ENCODE data around the gene NUCB2. TPM values are rescaled to one million over a fixed set of nuclear protein-coding genes. Genes with fewer than 3 reads are reported as not detected.
"Not testable (repeated sequence)": the region's sequence is repeated elsewhere in the genome, so short reads cannot be mapped to it uniquely, and the experiment has no call there.

NUCB2 gene
- 100 to 1,000 TPM; 108 to 130 TPM for total RNA-seq
- polyA plus RNA-seq = 100 to 1,000 TPM; 119 to 121 TPM
- long read RNA-seq, donor 1, transcript NUCB2-208 (14 exons, 2,274 nt) = major isoform, 42 of 139 reads
- long read RNA-seq, donor 1, partial matches to known transcripts = 45 of 139 reads
- long read RNA-seq, donor 1, other reads (novel, unspliced or antisense) = 50 of 139 reads
- long read RNA-seq, donor 2, transcript NUCB2-208 (14 exons, 2,274 nt) = major isoform, 21 of 80 reads
- long read RNA-seq, donor 2, partial matches to known transcripts = 31 of 80 reads
- long read RNA-seq, donor 2, other reads (novel, unspliced or antisense) = 28 of 80 reads

GRCh38 chr11:17276236-17277023, at the start of gene NUCB2:
TSS of gene NUCB2 (plus strand) at chr11:17276739. CDS start at chr11:17295324, 18,585 bp downstream.
- Histone ChIP-seq H3K27ac (ENCODE audit: low read depth in 1 of 2, low read length in 2 of 2) (peak within 1 kb of the TSS; percentile 62 to 92), H3K36me3 (ENCODE audit: control insufficient read depth in 1 of 2, insufficient read depth in 2 of 2, low read length in 1 of 2) (no peaks in the 10 kb centered on the region), H3K4me1 (ENCODE audit: control insufficient read depth in 1 of 2, insufficient read depth in 2 of 2, low read length in 2 of 2) (no peaks in the 10 kb centered on the region), H3K9me3 (ENCODE audit: control insufficient read depth, low read length) (no peaks in the 10 kb centered on the region), H3K27me3 (ENCODE audit: control insufficient read depth in 1 of 2, insufficient read depth in 2 of 2, low read length in 1 of 2) (no peaks in the 10 kb centered on the region), H3K4me3 (ENCODE audit: low read length in 2 of 2) (peak within 1 kb of the TSS; percentile 61 to 78)
- 1% methylated on average over 37 to 75 of the region's 75 CpGs for WGBS, 2 donors
- intact Hi-C loops (cut with DNase I) = loop anchor here (5.0 to 10.0 kb wide), 3 partner anchors 69 to 202 kb away; partner anchors contain the start of genes PIK3C2A (in 2 of the 2) and RPS13 (in 2 of the 2)
- DNase-seq (peak; percentile 98 to 99), ATAC-seq (ENCODE audit: low FRiP score) (peak; percentile 100)

- not testable (repeated sequence) for H3K27ac ChIP-seq (ENCODE audit: low read depth in 1 of 2, low read length in 2 of 2); H3K27me3 ChIP-seq (ENCODE audit: control insufficient read depth in 1 of 2, insufficient read depth in 2 of 2, low read length in 1 of 2); DNase-seq; H3K36me3 ChIP-seq (ENCODE audit: control insufficient read depth in 1 of 2, insufficient read depth in 2 of 2, low read length in 1 of 2); ATAC-seq (ENCODE audit: low FRiP score); H3K9me3 ChIP-seq (ENCODE audit: control insufficient read depth, low read length); H3K4me3 ChIP-seq (ENCODE audit: low read length in 2 of 2); H3K4me1 ChIP-seq (ENCODE audit: control insufficient read depth in 1 of 2, insufficient read depth in 2 of 2, low read length in 2 of 2)
- intact Hi-C loops (cut with DNase I) = loop anchor here in 1 of 2 donors (10.0 kb wide), 1 partner anchor 276 kb away; no protein-coding TSS in a partner anchor
- WGBS, 2 donors = 93 to 96% methylated on average over 35 to 38 of the region's 38 CpGs
Measured at GRCh38 chr11:17228186-17228925, 48.2 kb upstream of the NUCB2 start.

- DNase-seq = no peak
- no peaks in the 10 kb centered on the region for H3K9me3 ChIP-seq (ENCODE audit: control insufficient read depth, low read length)
- no peak for ATAC-seq (ENCODE audit: low FRiP score)
- H3K27ac ChIP-seq (ENCODE audit: low read depth in 1 of 2, low read length in 2 of 2) = no peak overlapping the region
- 77 to 78% methylated on average over 7 of the region's 7 CpGs for WGBS, 2 donors
- H3K4me3 ChIP-seq (ENCODE audit: low read length in 2 of 2) = no peak overlapping the region
- intact Hi-C loops (cut with DNase I) = loop anchor here in 1 of 2 donors (10.0 kb wide), 1 partner anchor 275 kb away; no protein-coding TSS in a partner anchor
- H3K27me3 ChIP-seq (ENCODE audit: control insufficient read depth in 1 of 2, insufficient read depth in 2 of 2, low read length in 1 of 2) = no peaks in the 10 kb centered on the region
- no peaks in the 10 kb centered on the region for H3K36me3 ChIP-seq (ENCODE audit: control insufficient read depth in 1 of 2, insufficient read depth in 2 of 2, low read length in 1 of 2)
- H3K4me1 ChIP-seq (ENCODE audit: control insufficient read depth in 1 of 2, insufficient read depth in 2 of 2, low read length in 2 of 2) = no peaks in the 10 kb centered on the region
Measured at GRCh38 chr11:17229481-17230152, 46.9 kb upstream of the NUCB2 start.

GRCh38 chr11:17230867-17231851, 45.4 kb upstream of the NUCB2 start:
- 79 to 81% methylated on average over 3 of the region's 3 CpGs for WGBS, 2 donors
- Histone ChIP-seq H3K27ac (ENCODE audit: low read depth in 1 of 2, low read length in 2 of 2) (no peak overlapping the region), H3K4me1 (ENCODE audit: control insufficient read depth in 1 of 2, insufficient read depth in 2 of 2, low read length in 2 of 2) (no peaks in the 10 kb centered on the region), H3K27me3 (ENCODE audit: control insufficient read depth in 1 of 2, insufficient read depth in 2 of 2, low read length in 1 of 2) (no peaks in the 10 kb centered on the region), H3K4me3 (ENCODE audit: low read length in 2 of 2) (no peak overlapping the region), H3K9me3 (ENCODE audit: control insufficient read depth, low read length) (no peaks in the 10 kb centered on the region), H3K36me3 (ENCODE audit: control insufficient read depth in 1 of 2, insufficient read depth in 2 of 2, low read length in 1 of 2) (no peaks in the 10 kb centered on the region)
- intact Hi-C loops (cut with DNase I) = no loop called here
- DNase-seq (no peak), ATAC-seq (ENCODE audit: low FRiP score) (no peak)

GRCh38 chr11:17233101-17233500, 43.4 kb upstream of the NUCB2 start:
- no peaks in the 10 kb centered on the region for H3K9me3 ChIP-seq (ENCODE audit: control insufficient read depth, low read length)
- intact Hi-C loops (cut with DNase I) = no loop called here
- no peaks in the 10 kb centered on the region for H3K4me1 ChIP-seq (ENCODE audit: control insufficient read depth in 1 of 2, insufficient read depth in 2 of 2, low read length in 2 of 2)
- no peak overlapping the region for H3K4me3 ChIP-seq (ENCODE audit: low read length in 2 of 2)
- no peak overlapping the region for H3K27ac ChIP-seq (ENCODE audit: low read depth in 1 of 2, low read length in 2 of 2)
- H3K27me3 ChIP-seq (ENCODE audit: control insufficient read depth in 1 of 2, insufficient read depth in 2 of 2, low read length in 1 of 2) = no peaks in the 10 kb centered on the region
- DNase-seq (no peak), ATAC-seq (ENCODE audit: low FRiP score) (no peak)
- no peaks in the 10 kb centered on the region for H3K36me3 ChIP-seq (ENCODE audit: control insufficient read depth in 1 of 2, insufficient read depth in 2 of 2, low read length in 1 of 2)

GRCh38 chr11:17238377-17238776, 38.2 kb upstream of the NUCB2 start:
- no peaks in the 10 kb centered on the region for H3K4me1 ChIP-seq (ENCODE audit: control insufficient read depth in 1 of 2, insufficient read depth in 2 of 2, low read length in 2 of 2)
- H3K4me3 ChIP-seq (ENCODE audit: low read length in 2 of 2) = no peak overlapping the region
- 63 to 67% methylated on average over 3 of the region's 3 CpGs for WGBS, 2 donors
- DNase-seq (no peak), ATAC-seq (ENCODE audit: low FRiP score) (no peak)
- H3K9me3 ChIP-seq (ENCODE audit: control insufficient read depth, low read length) = no peaks in the 10 kb centered on the region
- intact Hi-C loops (cut with DNase I) = no loop called here
- H3K27me3 ChIP-seq (ENCODE audit: control insufficient read depth in 1 of 2, insufficient read depth in 2 of 2, low read length in 1 of 2) = no peaks in the 10 kb centered on the region
- no peaks in the 10 kb centered on the region for H3K36me3 ChIP-seq (ENCODE audit: control insufficient read depth in 1 of 2, insufficient read depth in 2 of 2, low read length in 1 of 2)
- no peak overlapping the region for H3K27ac ChIP-seq (ENCODE audit: low read depth in 1 of 2, low read length in 2 of 2)

- H3K36me3 ChIP-seq (ENCODE audit: control insufficient read depth in 1 of 2, insufficient read depth in 2 of 2, low read length in 1 of 2); intact Hi-C loops (cut with DNase I); DNase-seq; H3K4me3 ChIP-seq (ENCODE audit: low read length in 2 of 2); ATAC-seq (ENCODE audit: low FRiP score); H3K4me1 ChIP-seq (ENCODE audit: control insufficient read depth in 1 of 2, insufficient read depth in 2 of 2, low read length in 2 of 2); H3K27ac ChIP-seq (ENCODE audit: low read depth in 1 of 2, low read length in 2 of 2); H3K9me3 ChIP-seq (ENCODE audit: control insufficient read depth, low read length); H3K27me3 ChIP-seq (ENCODE audit: control insufficient read depth in 1 of 2, insufficient read depth in 2 of 2, low read length in 1 of 2): not testable (repeated sequence)
- WGBS, 2 donors = 85 to 90% methylated on average over 4 of the region's 4 CpGs
Measured at GRCh38 chr11:17239927-17240326, 36.6 kb upstream of the NUCB2 start.
